ENCODE data around the gene CEACAM6.

The CEACAM6 gene

DNA sequence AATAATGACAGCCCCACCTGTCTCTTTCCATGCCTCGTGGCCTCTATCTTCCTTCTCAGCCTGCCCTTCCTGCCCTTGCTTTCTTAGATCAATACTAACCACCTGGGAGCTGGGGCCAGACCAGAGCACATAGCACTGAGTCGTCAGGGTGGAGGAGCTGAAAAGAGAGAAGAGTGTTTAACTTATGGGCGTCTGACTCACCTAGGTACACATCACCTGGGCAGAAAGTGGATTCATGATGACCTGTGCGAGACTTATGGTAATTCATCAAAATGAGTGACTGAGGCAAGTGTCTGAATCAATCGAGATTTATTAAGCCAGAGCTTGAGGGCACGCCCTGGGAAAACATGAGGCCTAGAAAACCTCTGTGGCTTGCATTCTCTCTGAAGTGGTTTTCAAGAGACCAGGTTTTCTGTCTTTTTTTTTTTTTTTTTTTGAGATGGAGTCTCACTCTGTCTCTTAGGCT lies 19.2 kb downstream of the CEACAM6 start:
- no peak for TF ChIP-seq EZH2phosphoT487 (IDR thresholded peaks at IDR 0.05; ENCODE audit: borderline replicate concordance)
- TF ChIP-seq, protein P1, sequence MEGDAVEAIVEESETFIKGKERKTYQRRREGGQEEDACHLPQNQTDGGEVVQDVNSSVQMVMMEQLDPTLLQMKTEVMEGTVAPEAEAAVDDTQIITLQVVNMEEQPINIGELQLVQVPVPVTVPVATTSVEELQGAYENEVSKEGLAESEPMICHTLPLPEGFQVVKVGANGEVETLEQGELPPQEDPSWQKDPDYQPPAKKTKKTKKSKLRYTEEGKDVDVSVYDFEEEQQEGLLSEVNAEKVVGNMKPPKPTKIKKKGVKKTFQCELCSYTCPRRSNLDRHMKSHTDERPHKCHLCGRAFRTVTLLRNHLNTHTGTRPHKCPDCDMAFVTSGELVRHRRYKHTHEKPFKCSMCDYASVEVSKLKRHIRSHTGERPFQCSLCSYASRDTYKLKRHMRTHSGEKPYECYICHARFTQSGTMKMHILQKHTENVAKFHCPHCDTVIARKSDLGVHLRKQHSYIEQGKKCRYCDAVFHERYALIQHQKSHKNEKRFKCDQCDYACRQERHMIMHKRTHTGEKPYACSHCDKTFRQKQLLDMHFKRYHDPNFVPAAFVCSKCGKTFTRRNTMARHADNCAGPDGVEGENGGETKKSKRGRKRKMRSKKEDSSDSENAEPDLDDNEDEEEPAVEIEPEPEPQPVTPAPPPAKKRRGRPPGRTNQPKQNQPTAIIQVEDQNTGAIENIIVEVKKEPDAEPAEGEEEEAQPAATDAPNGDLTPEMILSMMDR (conservative IDR thresholded peaks at IDR 0.05; ENCODE audit: low read length), result no peak
- Histone ChIP-seq H3K36me3 (ENCODE audit: insufficient read depth, low read length) (no peaks in the 10 kb centered on the region), H3K9me3 (ENCODE audit: insufficient read depth, low read depth, low read length) (no peaks in the 10 kb centered on the region), H4K20me1 (ENCODE audit: insufficient read depth, low read length, poor library complexity, severe bottlenecking) (no peaks in the 10 kb centered on the region), H3K4me3 (ENCODE audit: low read length, poor library complexity, severe bottlenecking) (no peak overlapping the region), H3K27me3 (ENCODE audit: insufficient read depth, low read length, poor library complexity, severe bottlenecking) (peaks cover 41% of the 10 kb centered on the region), H3K9ac (ENCODE audit: low read depth, low read length, poor library complexity, severe bottlenecking) (no peak overlapping the region), H3K4me2 (ENCODE audit: low read depth, low read length, poor library complexity, severe bottlenecking) (no peak overlapping the region), H3K9me2 (replicated peaks; ENCODE audit: low read depth, low read length) (no peaks in the 10 kb centered on the region), H3K79me2 (ENCODE audit: insufficient read depth, low read length) (no peaks in the 10 kb centered on the region), H3K4me1 (ENCODE audit: insufficient read depth, low read length, poor library complexity, severe bottlenecking) (peaks cover 3% of the 10 kb centered on the region), H2AFZ (ENCODE audit: low read length) (no peak overlapping the region), H3F3A (ENCODE audit: low read depth) (no peaks in the 10 kb centered on the region)

DNA sequence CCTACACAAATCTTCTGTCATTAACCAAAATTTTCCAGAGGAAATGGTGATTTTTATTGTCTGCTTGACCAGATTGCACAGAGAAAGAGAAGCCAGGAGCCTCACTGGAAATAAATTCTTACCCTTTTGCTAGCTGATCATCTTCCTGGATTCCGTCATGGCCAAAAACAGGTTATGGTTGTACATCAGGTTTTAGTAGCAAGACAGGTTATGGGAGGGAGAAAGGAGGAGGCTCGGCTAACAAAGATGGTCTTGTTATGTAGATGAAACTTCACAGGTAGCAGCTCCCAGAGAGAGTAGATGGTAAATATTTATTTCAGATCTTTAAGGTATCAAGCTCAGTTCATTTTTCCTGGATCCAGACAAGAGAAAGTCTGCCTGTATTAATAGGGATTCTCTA lies 21.4 kb downstream of the CEACAM6 start:
- Histone ChIP-seq H3F3A (ENCODE audit: low read depth) (no peaks in the 10 kb centered on the region), H3K4me3 (ENCODE audit: low read length, poor library complexity, severe bottlenecking) (no peak overlapping the region), H3K27me3 (ENCODE audit: insufficient read depth, low read length, poor library complexity, severe bottlenecking) (peaks cover 35% of the 10 kb centered on the region), H3K4me1 (ENCODE audit: insufficient read depth, low read length, poor library complexity, severe bottlenecking) (peaks cover 3% of the 10 kb centered on the region), H3K4me2 (ENCODE audit: low read depth, low read length, poor library complexity, severe bottlenecking) (no peak overlapping the region), H3K9me2 (replicated peaks; ENCODE audit: low read depth, low read length) (no peaks in the 10 kb centered on the region), H4K20me1 (ENCODE audit: insufficient read depth, low read length, poor library complexity, severe bottlenecking) (no peaks in the 10 kb centered on the region), H3K9ac (ENCODE audit: low read depth, low read length, poor library complexity, severe bottlenecking) (no peak overlapping the region), H3K9me3 (ENCODE audit: insufficient read depth, low read depth, low read length) (no peaks in the 10 kb centered on the region), H3K79me2 (ENCODE audit: insufficient read depth, low read length) (no peaks in the 10 kb centered on the region), H2AFZ (ENCODE audit: low read length) (no peak overlapping the region), H3K36me3 (ENCODE audit: insufficient read depth, low read length) (no peaks in the 10 kb centered on the region)
- no peak for TF ChIP-seq EZH2phosphoT487 (IDR thresholded peaks at IDR 0.05; ENCODE audit: borderline replicate concordance)
- TF ChIP-seq, protein P1 (conservative IDR thresholded peaks at IDR 0.05; ENCODE audit: low read length), result no peak

DNA sequence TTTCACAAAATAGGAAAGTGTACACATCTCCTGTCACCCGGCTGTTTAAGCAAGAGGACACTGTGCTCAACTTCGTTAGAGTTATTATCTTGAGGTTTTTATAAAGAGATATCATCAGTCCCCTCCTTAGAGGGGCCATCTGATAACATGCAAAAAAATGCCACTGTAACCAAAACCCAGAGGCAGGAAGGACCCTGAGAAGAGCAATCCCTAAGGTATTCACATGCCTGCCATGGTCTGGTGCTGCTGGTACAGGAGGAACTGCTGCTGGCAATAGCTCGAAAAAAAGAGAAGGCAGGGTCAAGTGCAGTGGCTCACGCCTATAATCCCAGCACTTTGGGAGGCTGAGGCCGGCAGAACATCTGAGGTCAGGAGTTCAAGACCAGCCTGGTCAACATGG lies 28.3 kb downstream of the CEACAM6 start:
- no peaks in the 10 kb centered on the region for H3K36me3 ChIP-seq (ENCODE audit: insufficient read depth, low read length)
- H3K4me2 ChIP-seq (ENCODE audit: low read depth, low read length, poor library complexity, severe bottlenecking), result no peak overlapping the region
- H3F3A ChIP-seq (ENCODE audit: low read depth), result no peaks in the 10 kb centered on the region
- no peak overlapping the region for H3K9ac ChIP-seq (ENCODE audit: low read depth, low read length, poor library complexity, severe bottlenecking)
- H2AFZ ChIP-seq (ENCODE audit: low read length), result no peak overlapping the region
- no peaks in the 10 kb centered on the region for H3K79me2 ChIP-seq (ENCODE audit: insufficient read depth, low read length)
- H3K9me2 ChIP-seq (replicated peaks; ENCODE audit: low read depth, low read length), result no peaks in the 10 kb centered on the region
- peaks cover 14% of the 10 kb centered on the region for H3K4me1 ChIP-seq (ENCODE audit: insufficient read depth, low read length, poor library complexity, severe bottlenecking)
- H3K27me3 ChIP-seq (ENCODE audit: insufficient read depth, low read length, poor library complexity, severe bottlenecking), result no peaks in the 10 kb centered on the region
- H3K9me3 ChIP-seq (ENCODE audit: insufficient read depth, low read depth, low read length), result no peaks in the 10 kb centered on the region
- no peak for TF ChIP-seq EZH2phosphoT487 (IDR thresholded peaks at IDR 0.05; ENCODE audit: borderline replicate concordance)
- TF ChIP-seq, protein P1 (conservative IDR thresholded peaks at IDR 0.05; ENCODE audit: low read length), result no peak
- H4K20me1 ChIP-seq (ENCODE audit: insufficient read depth, low read length, poor library complexity, severe bottlenecking), result no peaks in the 10 kb centered on the region
- H3K4me3 ChIP-seq (ENCODE audit: low read length, poor library complexity, severe bottlenecking), result no peak overlapping the region

Data from Loucy (cell line).